ENCODE data around the gene CCDC71. TPM values are rescaled to one million over a fixed set of nuclear protein-coding genes. Genes with fewer than 3 reads are reported as not detected.

CCDC71 gene
- total and polyA plus RNA-seq, 2 experiments from 2014 or later, result 1.9 to 44.2 TPM

GRCh38 chr3:49174397-49174985 lies 8.4 kb upstream of the CCDC71 start:
- DNase-seq (ENCODE audit: low spot score) (no peak), ATAC-seq (no peak)
- Histone ChIP-seq H4K20me1 (replicated peaks; ENCODE audit: insufficient read depth) (no peaks in the 10 kb centered on the region), H3F3A (replicated peaks; ENCODE audit: low read depth) (no peaks in the 10 kb centered on the region), H2AFZ (no peak overlapping the region), H3K4me1 (ENCODE audit: insufficient read depth) (peaks cover 9% of the 10 kb centered on the region), H3K36me3 (ENCODE audit: insufficient read depth) (no peaks in the 10 kb centered on the region), H3K9me2 (ENCODE audit: insufficient read depth) (no peaks in the 10 kb centered on the region), H3K4me3 (no peak overlapping the region), H3K4me2 (no peak overlapping the region), H3K27me3 (ENCODE audit: insufficient read depth) (no peaks in the 10 kb centered on the region), H3K27ac (ENCODE audit: low read depth) (no peak overlapping the region), H3K79me2 (replicated peaks; ENCODE audit: insufficient read depth) (no peaks in the 10 kb centered on the region)
- Mint-ChIP-seq H3K27ac (no peak overlapping the region), H3K4me3 (no peak overlapping the region), H3K36me3 (ENCODE audit: low read depth) (peaks cover 2% of the 10 kb centered on the region; the same call in 1 of the 3 replicates), H3K27me3 (ENCODE audit: insufficient read depth, low read depth, poor library complexity) (peaks cover 6% of the 10 kb centered on the region), H3K4me1 (peaks cover 21% of the 10 kb centered on the region), H3K9me3 (no peaks in the 10 kb centered on the region)
- TF ChIP-seq EZH2 (IDR thresholded peaks at IDR 0.05; ENCODE audit: low read depth, unreplicated experiment) (no peak), ETS1 (IDR thresholded peaks at IDR 0.05) (no peak), POLR2AphosphoS5 (IDR thresholded peaks at IDR 0.05; ENCODE audit: low read depth) (no peak), CTCF (conservative IDR thresholded peaks at IDR 0.05; ENCODE audit: low read depth in 2 of 2) (no peak)

GRCh38 chr3:49173792-49174170 lies 7.7 kb upstream of the CCDC71 start:
- H4K20me1 ChIP-seq (replicated peaks; ENCODE audit: insufficient read depth), result no peaks in the 10 kb centered on the region
- no peak for TF ChIP-seq ZNF114 (CRISPR knock-in tag; IDR thresholded peaks at IDR 0.05)
- TF ChIP-seq REST (IDR thresholded peaks at IDR 0.05; ENCODE audit: unreplicated experiment), result no peak
- no peak for TF ChIP-seq JUNB (IDR thresholded peaks at IDR 0.05; ENCODE audit: unreplicated experiment)
- TF ChIP-seq EZH2 (IDR thresholded peaks at IDR 0.05; ENCODE audit: low read depth, unreplicated experiment), result no peak
- TF ChIP-seq CTCF (conservative IDR thresholded peaks at IDR 0.05; ENCODE audit: low read depth in 2 of 2), result no peak
- TF ChIP-seq ETS1 (IDR thresholded peaks at IDR 0.05), result no peak

More at GRCh38 chr3:49173792-49174170, 7.7 kb upstream of the CCDC71 start:
- peaks cover 8% of the 10 kb centered on the region for H3K27me3 Mint-ChIP-seq (ENCODE audit: insufficient read depth, low read depth, poor library complexity)
- Histone ChIP-seq H3F3A (replicated peaks; ENCODE audit: low read depth) (no peaks in the 10 kb centered on the region), H3K79me2 (replicated peaks; ENCODE audit: insufficient read depth) (no peaks in the 10 kb centered on the region), H3K27me3 (ENCODE audit: insufficient read depth) (no peaks in the 10 kb centered on the region), H3K36me3 (ENCODE audit: insufficient read depth) (no peaks in the 10 kb centered on the region), H3K4me3 (peak overlapping the region; percentile 32; the same call in 1 of the 2 replicates), H3K27ac (ENCODE audit: low read depth) (no peak overlapping the region), H3K4me2 (no peak overlapping the region), H3K4me1 (ENCODE audit: insufficient read depth) (peaks cover 9% of the 10 kb centered on the region), H2AFZ (no peak overlapping the region), H3K9me2 (ENCODE audit: insufficient read depth) (no peaks in the 10 kb centered on the region)
- no peaks in the 10 kb centered on the region for H3K9me3 Mint-ChIP-seq
- H3K36me3 Mint-ChIP-seq (ENCODE audit: low read depth), result peaks cover 2% of the 10 kb centered on the region; the same call in 1 of the 3 replicates
- H3K27ac Mint-ChIP-seq, result no peak overlapping the region
- DNase-seq (ENCODE audit: low spot score), result no peak
- no peak for ATAC-seq
- peaks cover 21% of the 10 kb centered on the region for H3K4me1 Mint-ChIP-seq
- H3K4me3 Mint-ChIP-seq, result peak overlapping the region; percentile 6; the same call in 1 of the 3 replicates

All from GM23338 (cell line).